ENCODE data around the gene CCR4. TPM values are rescaled to one million over a fixed set of nuclear protein-coding genes. Genes with fewer than 3 reads are reported as not detected.

Gene CCR4
- total and polyA plus RNA-seq, 12 donors, result 0.04 to 0.39 (median 0.21) TPM; not detected in 4

- intact Hi-C loops (cut with DNase I), result no loop called here
- Histone ChIP-seq H3K27me3 (no peaks in the 10 kb centered on the region), H3K27ac (no peak overlapping the region), H3K4me1 (replicated peaks in 1 of 2) (peaks cover 0 to 1% of the 10 kb centered on the region in 2 donors), H3K9me3 (replicated peaks in 1 of 3) (no peaks in the 10 kb centered on the region), H3K4me3 (no peak overlapping the region), H3K36me3 (replicated peaks in 1 of 2) (peaks cover 0 to 4% of the 10 kb centered on the region in 2 donors)
- no peak for DNase-seq
- TF ChIP-seq CTCF (IDR thresholded peaks at IDR 0.05), result no peak
- no peak for TF ChIP-seq POLR2A (IDR thresholded peaks at IDR 0.05)
- 90 to 94% (median 92%) methylated on average over 5 of the region's 5 CpGs for WGBS, 4 donors
These were observed 44.8 kb downstream of the CCR4 start for GRCh38 chr3:32996048-32996754.

GRCh38 chr3:32996755-32997091 lies 45.3 kb downstream of the CCR4 start:
- intact Hi-C loops (cut with DNase I), result no loop called here
- peaks cover 5 to 6% of the 10 kb centered on the region in 2 donors for H3K4me1 ChIP-seq (replicated peaks in 1 of 2)
- H3K27ac ChIP-seq, result no peak overlapping the region
- WGBS, 4 donors, result 83 to 98% (median 92%) methylated on average over 2 of the region's 2 CpGs
- no peak overlapping the region for H3K4me3 ChIP-seq
- peaks cover 0 to 4% of the 10 kb centered on the region in 2 donors for H3K36me3 ChIP-seq (replicated peaks in 1 of 2)
- no peaks in the 10 kb centered on the region for H3K9me3 ChIP-seq (replicated peaks in 1 of 3)
- TF ChIP-seq POLR2A (IDR thresholded peaks at IDR 0.05), result no peak
- TF ChIP-seq CTCF (IDR thresholded peaks at IDR 0.05), result no peak
- no peak for DNase-seq
- H3K27me3 ChIP-seq, result no peaks in the 10 kb centered on the region

- no peak for DNase-seq
- WGBS, 4 donors, result 91 to 95% (median 93%) methylated on average over 10 of the region's 10 CpGs
- Histone ChIP-seq H3K9me3 (replicated peaks in 1 of 3) (no peaks in the 10 kb centered on the region), H3K27ac (no peak overlapping the region), H3K27me3 (no peaks in the 10 kb centered on the region), H3K4me1 (replicated peaks in 1 of 2) (peaks cover 15 to 17% of the 10 kb centered on the region in 2 donors), H3K36me3 (replicated peaks in 1 of 2) (peaks cover 0 to 4% of the 10 kb centered on the region in 2 donors), H3K4me3 (no peak overlapping the region)
- no peak for TF ChIP-seq CTCF (IDR thresholded peaks at IDR 0.05)
- TF ChIP-seq POLR2A (IDR thresholded peaks at IDR 0.05), result no peak
- intact Hi-C loops (cut with DNase I), result no loop called here
These were observed 47.4 kb downstream of the CCR4 start for GRCh38 chr3:32998631-32999451.

- H3K36me3 ChIP-seq (replicated peaks in 1 of 2), result peaks cover 0 to 3% of the 10 kb centered on the region in 2 donors
- H3K27ac ChIP-seq, result no peak overlapping the region
- no peak for TF ChIP-seq POLR2A (IDR thresholded peaks at IDR 0.05)
- DNase-seq, result no peak
- no peak overlapping the region for H3K4me3 ChIP-seq
- H3K4me1 ChIP-seq (replicated peaks in 1 of 2), result peaks cover 15 to 17% of the 10 kb centered on the region in 2 donors
- H3K9me3 ChIP-seq (replicated peaks in 1 of 3), result no peaks in the 10 kb centered on the region
- WGBS, 4 donors, result 96 to 100% (median 97%) methylated on average over 3 of the region's 3 CpGs
- intact Hi-C loops (cut with DNase I), result no loop called here
- H3K27me3 ChIP-seq, result no peaks in the 10 kb centered on the region
These were observed 49.4 kb downstream of the CCR4 start for GRCh38 chr3:33000691-33001385.

All from adrenal gland (tissue), 12 donors.